T-helper 2 cell treated with Interferon-gamma antibody and Interleukin-4, amounts not matched to agents 100 ng/mL and 5 ng/mL, for 36 hours (primary cell): ENCODE measurements around the gene EXOC4. TPM values are rescaled to one million over a fixed set of nuclear protein-coding genes. Genes with fewer than 3 reads are reported as not detected.
"Not testable (repeated sequence)": the region's sequence is repeated elsewhere in the genome, so short reads cannot be mapped to it uniquely, and the experiment has no call there.

Source experiments
- intact Hi-C: fragments of 100-400 bp; cut with micrococcal nuclease; formaldehyde crosslinking; loops from one replicate; pipeline ENCODE4 v1.15.1; 2023
- total RNA-seq: library from RNA; stranded (reverse); gene quantifications from 2 replicates; pipeline ENCODE4 v1.2.3, GENCODE V29; 2022

EXOC4 gene
- total RNA-seq, 1 donor from 2014 or later = 74.2 TPM

GRCh38 chr7:134058521-134058920 lies 805.6 kb downstream of the EXOC4 start:
- intact Hi-C loops = no loop called here

- intact Hi-C loops = no loop called here
Observed at GRCh38 chr7:134058980-134059379, 806.1 kb downstream of the EXOC4 start.

GRCh38 chr7:134059921-134060320 lies 807.0 kb downstream of the EXOC4 start:
- intact Hi-C loops = no loop called here

- intact Hi-C loops = no loop called here
Observed at GRCh38 chr7:134060874-134061273, 808.0 kb downstream of the EXOC4 start.

- intact Hi-C loops = no loop called here
Observed at GRCh38 chr7:134062460-134062859, 809.6 kb downstream of the EXOC4 start.

GRCh38 chr7:134065415-134065814 lies 812.5 kb downstream of the EXOC4 start:
- intact Hi-C loops = no loop called here

GRCh38 chr7:134067164-134067563 lies 814.3 kb downstream of the EXOC4 start:
- intact Hi-C loops = no loop called here

GRCh38 chr7:134068670-134069069 lies 815.8 kb downstream of the EXOC4 start:
- intact Hi-C loops = no loop called here

GRCh38 chr7:134069187-134069586 lies 816.3 kb downstream of the EXOC4 start:
- intact Hi-C loops = no loop called here

- intact Hi-C loops = no loop called here
Observed at GRCh38 chr7:134070673-134071072, 817.8 kb downstream of the EXOC4 start.

- intact Hi-C loops = no loop called here
Observed at GRCh38 chr7:134071355-134072331, 818.8 kb downstream of the EXOC4 start.

- intact Hi-C loops = no loop called here
Observed at GRCh38 chr7:134073276-134073675, 820.4 kb downstream of the EXOC4 start.

- intact Hi-C loops = no loop called here
Observed at GRCh38 chr7:134075799-134076198, 822.9 kb downstream of the EXOC4 start.

- intact Hi-C loops = not testable (repeated sequence)
Observed at GRCh38 chr7:134077560-134077959, 824.7 kb downstream of the EXOC4 start.

- intact Hi-C loops = no loop called here
Observed at GRCh38 chr7:134078991-134079390, 826.1 kb downstream of the EXOC4 start.

GRCh38 chr7:134081695-134082094 lies 828.8 kb downstream of the EXOC4 start:
- intact Hi-C loops = no loop called here

- intact Hi-C loops = no loop called here
Observed at GRCh38 chr7:134083766-134084487, 831.0 kb downstream of the EXOC4 start.

GRCh38 chr7:134084488-134085144 lies 831.7 kb downstream of the EXOC4 start:
- intact Hi-C loops = no loop called here

GRCh38 chr7:134085311-134085710 lies 832.4 kb downstream of the EXOC4 start:
- intact Hi-C loops = no loop called here

- intact Hi-C loops = no loop called here
Observed at GRCh38 chr7:134086998-134087735, 834.3 kb downstream of the EXOC4 start.

GRCh38 chr7:134088199-134088598 lies 835.3 kb downstream of the EXOC4 start:
- intact Hi-C loops = no loop called here
